OCI-LY7 (cell line): ENCODE measurements around the gene RCCD1. TPM values are rescaled to one million over a fixed set of nuclear protein-coding genes. Genes with fewer than 3 reads are reported as not detected.
A peak's percentile ranks its signal among the peaks of the same experiment; 100 is the strongest.

ENCODE experiments used
- BruUV-seq: library from RNA; stranded (reverse); fragments of 400-500 nt; replicated peaks from 2 replicates; lab custom pipeline; 2021; lab: Mats Ljungman, UMichigan
- CTCF ChIA-PET: fragments of 300-600 bp; sonication (Branson Sonifier 250); formaldehyde crosslinking; loops from one replicate; lab custom pipeline; 2022; ENCODE audit warnings: antibody characterized with exemption; ENCODE audit not compliant: unreplicated experiment; lab: Charles Lee
- POLR2A ChIA-PET: fragments of 300-600 bp; sonication (Branson Sonifier 250); formaldehyde crosslinking; loops from one replicate; lab custom pipeline; 2022; ENCODE audit warnings: antibody characterized with exemption; lab: Charles Lee
- DNase-seq: peaks from one replicate; pipeline ENCODE4 v3.0.0-alpha.2; 2015; ENCODE audit warnings: low spot score
- H2AFZ ChIP-seq: fragments of 200-600 bp; sonication (generic), shearing (Covaris generic); 2 replicates; pipeline ENCODE4 v1.6.1; 2014; ENCODE audit warnings: mild to moderate bottlenecking, antibody characterized with exemption, low read length, moderate library complexity
- H3K27ac ChIP-seq: fragments of 200-600 bp; sonication (generic); 2 replicates; pipeline ENCODE4 v1.5.1; 2014; ENCODE audit warnings: mixed run types, low read depth, mild to moderate bottlenecking, moderate library complexity, low read length, inconsistent platforms; ENCODE audit not compliant: poor library complexity, severe bottlenecking
- H3K36me3 ChIP-seq: fragments of 200-600 bp; sonication (generic); 2 replicates; pipeline ENCODE4 v1.6.1; 2014; ENCODE audit warnings: mild to moderate bottlenecking, antibody characterized with exemption, low read length, moderate library complexity, mixed read lengths; ENCODE audit not compliant: insufficient read depth
- H3K4me1 ChIP-seq: fragments of 200-600 bp; sonication (generic); 2 replicates; pipeline ENCODE4 v1.5.1; 2014; ENCODE audit warnings: mild to moderate bottlenecking, low read length; ENCODE audit not compliant: insufficient read depth, poor library complexity, severe bottlenecking
- H3K4me2 ChIP-seq: fragments of 200-600 bp; sonication (generic); 2 replicates; pipeline ENCODE4 v1.6.1; 2014; ENCODE audit warnings: mild to moderate bottlenecking, low read length
- H3K4me3 ChIP-seq: fragments of 200-600 bp; sonication (generic); 2 replicates; pipeline ENCODE4 v1.5.1; 2014; ENCODE audit warnings: mild to moderate bottlenecking, low read depth, low read length; ENCODE audit not compliant: poor library complexity, severe bottlenecking
- H3K79me2 ChIP-seq: fragments of 200-600 bp; sonication (generic); 2 replicates; pipeline ENCODE4 v1.6.1; 2016; ENCODE audit warnings: low read depth, mild to moderate bottlenecking, low read length, moderate library complexity, mixed read lengths; ENCODE audit not compliant: insufficient read depth
- H3K9me2 ChIP-seq: fragments of 200-600 bp; sonication (generic); 2 replicates; pipeline ENCODE4 v1.6.1; 2016; ENCODE audit warnings: mild to moderate bottlenecking, low read length, mixed read lengths; ENCODE audit not compliant: insufficient read depth
- H3K9me3 ChIP-seq: fragments of 200-600 bp; sonication (generic); 2 replicates; pipeline ENCODE4 v1.6.1; 2014; ENCODE audit warnings: mild to moderate bottlenecking, mixed run types, low read length, mixed read lengths
- H4K20me1 ChIP-seq: fragments of 200-600 bp; sonication (generic); 2 replicates; pipeline ENCODE4 v1.6.1; 2014; ENCODE audit warnings: mild to moderate bottlenecking, antibody characterized with exemption, low read length, moderate library complexity, mixed read lengths; ENCODE audit not compliant: insufficient read depth
- CTCF ChIP-seq: fragments of 200-600 bp; sonication (generic); conservative IDR thresholded peaks from 2 replicates; pipeline ENCODE4 v1.5.1; 2014; ENCODE audit warnings: mild to moderate bottlenecking, antibody characterized with exemption, low read length, moderate library complexity, mixed read lengths
- EZH2phosphoT487 ChIP-seq: fragments of 200-600 bp; sonication (generic); IDR thresholded peaks from 2 replicates; pipeline ENCODE4 v1.6.1; 2018; ENCODE audit warnings: low read depth, borderline replicate concordance, mild to moderate bottlenecking, mixed run types, antibody characterized with exemption, low read length, moderate library complexity, mixed read lengths
- intact Hi-C: fragments of 100-400 bp; cut with micrococcal nuclease; formaldehyde crosslinking; loops from one replicate; pipeline ENCODE4 v1.10.0; 2022; ENCODE audit not compliant: unreplicated experiment
- total RNA-seq, 2 experiments: library from RNA; depleted of rRNA in 1 of 2; stranded (reverse); fragments of >200 nt in 1 of 2; shearing (Covaris generic) in 1 of 2; gene quantifications; 2 replicates each; pipeline ENCODE4 v1.2.3, GENCODE V29; 2014 to 2022

RCCD1 gene
- total RNA-seq, 2 experiments from 2014 or later = 77.7 to 84.5 TPM

GRCh38 chr15:90994417-90995311 lies 40.0 kb downstream of the RCCD1 start, which contains the start of gene PRC1:
PRC1 (minus strand) TSS chr15:90994535; CDS start chr15:90994417, 118 bp downstream.
- DNase-seq = peak; percentile 98
- no peaks in the 10 kb centered on the region for H3K9me2 ChIP-seq
- peaks cover 47% of the 10 kb centered on the region for H3K36me3 ChIP-seq
- peaks cover 67% of the 10 kb centered on the region for H3K79me2 ChIP-seq
- peak within 1 kb of the TSS; percentile 86 for H2AFZ ChIP-seq
- ChIA-PET POLR2A (interaction anchor here (0.5 to 1.2 kb wide), 5 partner anchors 10 to 1640 kb away, joined by 3 to 6 read pairs (median 3); partner anchors contain the start of gene UNC45A), CTCF (no interaction called here)
- H3K27ac ChIP-seq = peak within 1 kb of the TSS; percentile 68
- peak within 1 kb of the TSS; percentile 84 for H3K4me3 ChIP-seq
- peaks cover 2% of the 10 kb centered on the region for H4K20me1 ChIP-seq
- peaks cover 30% of the 10 kb centered on the region for H3K4me1 ChIP-seq
- no peaks in the 10 kb centered on the region for H3K9me3 ChIP-seq
- intact Hi-C loops = loop anchor here (1.0 to 10.0 kb wide), 4 partner anchors 28 to 760 kb away; partner anchors contain the start of genes CIB1, GDPGP1, RCCD1 and UNC45A
- TSS peak; percentile 86 for BruUV-seq
- peak within 1 kb of the TSS; percentile 97 for H3K4me2 ChIP-seq
- no peak for TF ChIP-seq CTCF
- TF ChIP-seq EZH2phosphoT487 = no peak

- H3K4me3 ChIP-seq = no peak overlapping the region
- peaks cover 7% of the 10 kb centered on the region for H3K4me1 ChIP-seq
- TF ChIP-seq CTCF = no peak
- no peak for TF ChIP-seq EZH2phosphoT487
- intact Hi-C loops = loop anchor here (10.0 kb wide), 1 partner anchor 764 kb away; the partner anchor contains the start of genes CIB1 and GDPGP1
- CTCF ChIA-PET = no interaction called here
- DNase-seq = no peak
- H2AFZ ChIP-seq = no peak overlapping the region
- no peaks in the 10 kb centered on the region for H4K20me1 ChIP-seq
- POLR2A ChIA-PET = no interaction called here
- no peaks in the 10 kb centered on the region for H3K9me2 ChIP-seq
- no peak overlapping the region for H3K27ac ChIP-seq
- peaks cover 51% of the 10 kb centered on the region for H3K36me3 ChIP-seq
- H3K4me2 ChIP-seq = no peak overlapping the region
- BruUV-seq = no TSS peak
- peaks cover 27% of the 10 kb centered on the region for H3K79me2 ChIP-seq
- H3K9me3 ChIP-seq = no peaks in the 10 kb centered on the region
Observed at GRCh38 chr15:90998737-90999136, 44.1 kb downstream of the RCCD1 start.
